ENCODE data around the gene GBP2.

DNA sequence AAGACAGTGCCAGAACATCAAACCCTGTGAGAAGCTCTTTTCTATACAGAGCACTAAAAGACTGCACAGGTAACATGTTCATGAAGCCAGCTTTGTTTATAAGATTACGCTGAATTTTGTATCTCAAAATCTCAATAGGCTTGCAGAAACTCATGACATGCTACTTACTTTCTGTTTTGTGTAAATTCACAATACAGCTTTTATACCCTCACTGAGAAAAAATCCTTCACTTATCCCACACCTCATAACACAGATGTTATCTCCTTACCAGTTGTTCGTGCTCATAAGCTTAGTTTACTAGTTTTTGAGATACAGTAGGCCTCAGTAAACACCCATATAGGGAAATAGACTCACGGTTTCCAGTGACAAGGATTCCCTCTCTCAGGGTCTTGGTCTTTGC, 24.1 kb upstream of the GBP2 start:
- TF ChIP-seq, protein P1, sequence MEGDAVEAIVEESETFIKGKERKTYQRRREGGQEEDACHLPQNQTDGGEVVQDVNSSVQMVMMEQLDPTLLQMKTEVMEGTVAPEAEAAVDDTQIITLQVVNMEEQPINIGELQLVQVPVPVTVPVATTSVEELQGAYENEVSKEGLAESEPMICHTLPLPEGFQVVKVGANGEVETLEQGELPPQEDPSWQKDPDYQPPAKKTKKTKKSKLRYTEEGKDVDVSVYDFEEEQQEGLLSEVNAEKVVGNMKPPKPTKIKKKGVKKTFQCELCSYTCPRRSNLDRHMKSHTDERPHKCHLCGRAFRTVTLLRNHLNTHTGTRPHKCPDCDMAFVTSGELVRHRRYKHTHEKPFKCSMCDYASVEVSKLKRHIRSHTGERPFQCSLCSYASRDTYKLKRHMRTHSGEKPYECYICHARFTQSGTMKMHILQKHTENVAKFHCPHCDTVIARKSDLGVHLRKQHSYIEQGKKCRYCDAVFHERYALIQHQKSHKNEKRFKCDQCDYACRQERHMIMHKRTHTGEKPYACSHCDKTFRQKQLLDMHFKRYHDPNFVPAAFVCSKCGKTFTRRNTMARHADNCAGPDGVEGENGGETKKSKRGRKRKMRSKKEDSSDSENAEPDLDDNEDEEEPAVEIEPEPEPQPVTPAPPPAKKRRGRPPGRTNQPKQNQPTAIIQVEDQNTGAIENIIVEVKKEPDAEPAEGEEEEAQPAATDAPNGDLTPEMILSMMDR (IDR thresholded peaks at IDR 0.05) = no peak
- TF ChIP-seq POLR2AphosphoS5 (IDR thresholded peaks at IDR 0.05; ENCODE audit: insufficient read depth in 1 of 2, low read depth in 1 of 2) (no peak), POLR2A (IDR thresholded peaks at IDR 0.05) (no peak)

Data from vagina (tissue), 2 donors.